Stimulated activated CD4-positive, alpha-beta T cell treated with anti-CD3 and anti-CD28 coated beads, TNF-alpha, amount 100 ng/mL, for 4 hours (primary cell): Measurements from ENCODE around the gene C20orf173.
"Not testable (repeated sequence)": the region's sequence is repeated elsewhere in the genome, so short reads cannot be mapped to it uniquely, and the experiment has no call there.

ENCODE experiments used
- DNase-seq, 3 experiments: peaks; one replicate each; pipeline ENCODE4 v3.0.0-alpha.2; 2020; ENCODE audit warnings: low read depth in 3 of 3

C20orf173 gene

GRCh38 chr20:35529552-35529951 lies at the start of gene C20orf173:
TSS of gene C20orf173 (minus strand) at chr20:35529652. CDS start at chr20:35529373, 279 bp downstream.
- no peak for DNase-seq

DNA sequence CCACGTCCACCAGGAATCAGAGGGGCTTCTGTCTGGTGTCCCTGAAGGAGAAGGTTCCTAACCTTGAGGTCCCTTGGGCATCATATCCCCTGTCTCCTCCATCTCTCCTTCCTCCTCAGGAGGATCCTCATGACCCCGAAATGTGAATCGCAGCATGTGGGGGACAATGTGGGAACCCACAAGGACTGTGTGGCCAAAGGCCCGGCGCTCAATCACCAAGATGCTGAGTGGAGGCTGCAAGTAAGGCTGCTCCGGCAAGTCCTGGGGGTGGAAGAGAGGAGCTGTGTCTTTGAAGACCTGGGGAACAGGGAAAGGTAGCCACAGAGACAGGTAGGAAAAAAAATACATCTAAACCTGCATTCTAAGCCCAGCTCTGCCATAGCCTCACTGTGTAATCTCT lies 49.7 kb upstream of the C20orf173 start:
- no peak for DNase-seq

DNA sequence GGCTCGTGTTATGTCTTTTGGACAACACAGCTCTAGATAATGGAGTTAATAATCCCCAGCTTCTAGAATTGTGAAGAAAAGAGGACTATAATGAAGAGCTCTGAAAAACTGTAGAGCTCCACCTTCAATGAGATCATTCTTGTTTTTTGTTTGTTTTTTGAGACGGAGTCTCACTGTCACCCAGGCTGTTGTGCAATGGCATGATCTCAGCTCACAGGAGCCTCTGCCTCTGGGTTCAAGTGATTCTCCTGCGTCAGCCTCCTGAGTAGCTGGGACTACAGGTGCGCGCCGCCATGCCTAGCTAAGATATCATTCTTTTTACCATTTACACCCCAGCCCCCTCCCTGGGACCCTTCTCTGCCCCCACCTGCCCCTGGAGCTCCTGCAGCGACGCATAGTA lies 49.0 kb upstream of the C20orf173 start:
- DNase-seq = no peak

DNA sequence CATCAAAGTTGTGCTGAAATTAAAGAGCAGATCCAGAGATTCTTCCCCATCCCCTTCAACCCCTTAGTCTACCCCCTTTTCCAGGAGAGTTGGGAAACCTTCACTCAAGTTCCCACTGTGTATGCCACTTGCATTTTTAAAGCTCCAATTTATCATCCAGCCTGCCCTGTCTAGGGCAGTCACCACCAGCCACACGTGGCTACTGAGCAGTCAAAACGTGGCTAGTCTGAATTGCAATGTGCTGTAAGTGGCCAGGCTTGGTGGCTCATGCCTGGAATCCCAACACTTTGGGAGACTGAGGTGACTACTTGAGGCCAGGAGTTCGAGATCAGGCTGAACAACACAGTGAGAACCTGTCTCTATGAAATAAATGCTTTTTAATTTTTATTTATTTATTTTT lies 47.4 kb upstream of the C20orf173 start:
- DNase-seq = no peak

DNA sequence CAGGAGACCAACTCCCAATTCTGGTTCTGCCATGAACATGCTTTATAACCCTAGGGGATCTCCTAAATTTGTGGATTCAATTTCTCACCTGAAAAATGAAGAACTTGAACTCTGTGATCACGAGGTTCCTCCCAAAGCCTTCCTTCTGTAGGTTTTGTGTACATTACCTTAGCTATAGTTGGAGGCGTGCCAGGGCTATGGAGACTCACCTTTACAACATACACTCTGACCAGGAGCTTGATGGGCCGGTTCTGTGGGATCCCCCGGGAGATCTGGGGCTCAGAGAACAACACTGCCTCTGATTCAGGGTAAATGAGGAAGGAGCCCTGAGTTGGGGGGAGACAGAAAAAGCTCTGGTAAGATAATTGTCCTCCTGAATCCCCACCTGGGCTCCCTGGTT lies 46.5 kb upstream of the C20orf173 start:
- no peak for DNase-seq

DNA sequence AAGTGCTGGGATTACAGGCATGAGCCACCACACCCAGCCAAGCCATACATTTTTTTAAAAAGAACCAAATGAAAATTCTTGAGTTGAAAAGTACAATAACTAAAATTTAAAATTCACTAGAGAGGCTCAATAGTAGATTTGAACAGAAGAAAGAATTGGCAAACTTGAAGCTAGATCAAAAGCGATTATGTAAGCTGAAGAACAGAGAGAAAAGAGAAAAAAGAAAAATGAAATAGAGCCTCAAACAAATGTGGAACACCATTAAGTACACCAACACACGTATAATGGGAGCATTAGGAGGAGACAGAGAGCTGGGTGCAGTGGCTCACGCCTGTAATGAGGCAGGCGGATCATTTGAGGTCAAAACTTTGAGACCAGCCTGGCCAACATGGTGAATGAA lies 43.4 kb upstream of the C20orf173 start:
- no peak for DNase-seq

- DNase-seq = no peak
These were observed 42.1 kb upstream of the C20orf173 start for GRCh38 chr20:35571555-35571954.

- no peak for DNase-seq
These were observed 39.2 kb upstream of the C20orf173 start for GRCh38 chr20:35568645-35569044.

GRCh38 chr20:35564905-35565304 lies 35.5 kb upstream of the C20orf173 start:
- DNase-seq = no peak

DNA sequence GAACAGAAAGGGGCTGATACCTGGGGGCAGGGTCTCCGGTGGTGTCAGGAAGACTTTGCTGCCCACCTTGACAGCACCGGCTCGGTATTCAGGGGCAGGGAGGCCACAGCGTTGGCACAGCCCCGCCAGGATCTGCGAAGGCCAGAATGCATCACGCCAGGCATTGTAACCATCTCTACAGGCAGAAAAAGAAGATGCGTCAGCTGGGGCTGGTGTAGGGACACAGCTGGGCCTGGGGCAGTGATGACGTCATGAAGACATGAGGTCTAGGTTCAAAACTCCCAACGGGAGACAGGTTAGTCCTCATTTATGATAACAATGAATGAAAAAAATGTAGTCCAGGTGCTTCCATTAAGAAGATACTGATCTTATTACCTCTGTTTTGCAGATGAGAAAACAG lies 34.4 kb upstream of the C20orf173 start:
- DNase-seq = no peak

- no peak for DNase-seq
These were observed 33.2 kb upstream of the C20orf173 start for GRCh38 chr20:35562541-35563110.

- no peak for DNase-seq
These were observed 32.2 kb upstream of the C20orf173 start for GRCh38 chr20:35561671-35562070.

DNA sequence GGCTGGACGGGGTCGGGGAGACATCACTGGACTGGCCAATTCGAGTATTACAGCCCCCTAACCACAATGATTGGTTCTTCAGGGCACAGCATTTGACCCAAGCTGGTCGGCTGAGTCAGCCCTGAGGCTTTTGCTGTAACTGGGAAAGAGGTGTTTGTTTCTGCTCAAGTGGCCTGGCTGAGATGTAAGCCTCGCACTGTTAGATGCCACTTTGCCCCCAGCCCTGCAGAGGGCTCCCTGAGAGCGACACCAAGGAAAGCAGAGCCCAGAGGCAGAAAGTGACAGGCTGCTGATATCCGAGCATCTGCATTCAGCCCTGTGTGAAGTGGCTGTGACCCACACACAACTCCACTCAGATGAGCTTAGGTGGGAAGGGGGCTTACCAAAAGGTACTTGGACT lies 31.8 kb upstream of the C20orf173 start:
- DNase-seq = no peak

DNA sequence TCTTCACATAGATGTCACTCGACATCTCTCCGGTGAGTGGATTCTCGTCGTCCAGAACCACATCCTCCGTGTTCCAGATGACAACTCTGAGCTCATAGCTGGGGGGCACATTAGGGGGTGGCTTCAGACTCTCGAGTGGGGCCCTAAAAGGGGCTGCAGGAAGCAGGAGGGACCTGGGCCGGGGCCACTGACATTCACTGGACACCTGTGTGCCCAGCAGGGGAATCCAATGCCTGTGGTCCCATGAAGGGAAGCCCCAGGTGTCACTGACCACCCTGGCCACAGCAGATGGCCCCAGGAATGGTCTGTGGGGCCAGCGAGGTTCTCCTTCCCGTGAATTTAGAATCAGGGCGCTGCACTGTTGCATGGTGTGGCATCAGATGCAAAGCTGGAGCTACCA lies 31.1 kb upstream of the C20orf173 start:
- no peak for DNase-seq

- no peak for DNase-seq
These were observed 30.7 kb upstream of the C20orf173 start for GRCh38 chr20:35560105-35560511.

DNA sequence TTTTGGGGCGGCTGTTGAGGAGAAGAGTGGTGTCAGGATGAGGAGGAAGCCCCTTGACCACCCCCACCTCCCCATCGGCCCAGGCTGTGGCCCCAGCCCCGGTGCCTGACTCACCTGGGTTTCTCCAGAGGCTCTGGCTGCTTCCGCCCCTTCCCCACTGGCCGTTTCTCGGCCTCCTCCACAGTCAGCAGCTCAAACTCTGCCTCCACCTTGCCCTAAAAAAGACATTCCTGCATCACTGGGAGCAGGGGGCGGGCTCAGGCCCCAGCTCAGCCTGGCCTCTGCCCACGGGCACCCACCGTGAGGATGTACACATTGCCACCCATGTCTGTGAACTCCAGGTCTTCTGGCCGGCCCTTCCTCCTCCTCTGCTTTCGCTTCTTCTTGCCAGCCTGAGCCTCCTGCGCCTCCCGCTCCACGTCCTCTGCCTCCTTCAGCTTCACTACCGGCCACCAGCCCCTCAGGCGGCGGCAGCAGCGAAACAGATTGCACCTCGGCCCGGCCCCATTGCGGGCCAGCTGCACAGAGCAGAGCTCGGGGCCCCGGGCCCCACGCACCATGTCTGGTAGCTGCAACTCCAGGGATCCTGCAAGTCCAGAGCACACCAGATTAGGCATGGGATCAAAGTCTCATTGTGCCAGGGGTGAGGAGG lies 29.7 kb upstream of the C20orf173 start:
- no peak for DNase-seq

- no peak for DNase-seq
These were observed 29.0 kb upstream of the C20orf173 start for GRCh38 chr20:35558451-35558850.

DNA sequence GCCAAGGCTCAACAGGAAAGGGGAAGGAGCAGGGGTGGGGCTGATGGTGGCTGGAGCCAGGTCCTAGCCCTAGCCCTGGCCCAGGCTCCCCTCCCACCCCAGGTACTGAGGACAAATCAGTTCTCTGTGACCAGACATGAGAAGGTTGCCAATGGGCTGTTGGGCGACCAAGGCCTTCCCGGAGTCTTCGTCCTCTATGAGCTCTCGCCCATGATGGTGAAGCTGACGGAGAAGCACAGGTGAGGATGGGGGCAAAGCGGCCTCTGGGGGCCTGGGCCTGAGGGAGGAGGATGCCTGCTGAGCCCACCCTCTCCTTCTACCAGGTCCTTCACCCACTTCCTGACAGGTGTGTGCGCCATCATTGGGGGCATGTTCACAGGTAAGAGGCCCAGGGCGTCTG lies 27.4 kb upstream of the C20orf173 start:
- no peak for DNase-seq

- DNase-seq = no peak
These were observed 26.6 kb upstream of the C20orf173 start for GRCh38 chr20:35555951-35556645.

GRCh38 chr20:35555461-35555860 lies 26.0 kb upstream of the C20orf173 start:
- DNase-seq = not testable (repeated sequence)

- no peak for DNase-seq
These were observed 23.5 kb upstream of the C20orf173 start for GRCh38 chr20:35552914-35553313.

DNA sequence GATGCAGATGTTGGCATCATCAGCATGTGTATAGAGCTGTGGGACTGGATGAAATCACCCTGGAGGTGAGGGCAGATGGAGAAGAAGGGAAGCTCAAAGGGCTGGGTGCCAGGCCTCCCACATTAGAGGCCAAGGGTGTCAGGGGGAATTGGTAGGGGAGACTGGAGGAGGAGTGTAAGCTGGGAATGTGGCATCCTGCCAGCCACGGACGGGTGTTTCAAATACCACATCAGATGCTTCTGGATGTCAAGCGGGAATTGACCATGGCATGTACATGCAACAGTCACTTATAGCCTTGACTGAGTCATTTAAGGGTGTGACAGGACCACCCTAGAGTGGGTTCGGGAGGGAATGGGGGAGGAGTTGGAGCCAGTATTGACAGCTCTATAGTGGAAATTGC lies 22.1 kb upstream of the C20orf173 start:
- DNase-seq = no peak

- DNase-seq = no peak
These were observed 17.9 kb upstream of the C20orf173 start for GRCh38 chr20:35547329-35547728.
